Natural killer cell (primary cell): ENCODE data around the gene TUFM. TPM values are rescaled to one million over a fixed set of nuclear protein-coding genes. Genes with fewer than 3 reads are reported as not detected.
"Not testable (repeated sequence)": the region's sequence is repeated elsewhere in the genome, so short reads cannot be mapped to it uniquely, and the experiment has no call there.

ENCODE experiments used
- ATAC-seq, 3 donors: fragments of 150-1000 bp in 2 of 3; fragments of 200-7000 bp in 1 of 3; cut with Tn5 transposase; 1 replicate in 1 of 3; 2 replicates in 2 of 3; pipeline ENCODE4 v1.10.0; 2021; ENCODE audit warnings: mild to moderate bottlenecking in 2 of 3, moderate library complexity in 2 of 3
- DNase-seq, 2 donors: peaks; one replicate each; pipeline versions ENCODE4 v3.0.0 to v3.0.0-alpha.2; 2013 to 2021; ENCODE audit warnings: mixed read lengths in 1 of 2
- H3K27ac ChIP-seq: one replicate; pipeline ENCODE4 v1.5.1; 2013; ENCODE audit warnings: mild to moderate bottlenecking, low read length
- H3K27me3 ChIP-seq: one replicate; pipeline ENCODE4 v1.6.1; 2013; ENCODE audit warnings: low read length; ENCODE audit not compliant: control insufficient read depth, insufficient read depth
- H3K36me3 ChIP-seq: one replicate; pipeline ENCODE4 v1.6.1; 2013; ENCODE audit warnings: low read length; ENCODE audit not compliant: control insufficient read depth, insufficient read depth
- H3K4me1 ChIP-seq: one replicate; pipeline ENCODE4 v1.6.1; 2013; ENCODE audit warnings: low read length; ENCODE audit not compliant: control insufficient read depth, insufficient read depth
- H3K4me3 ChIP-seq: one replicate; pipeline ENCODE4 v1.5.1; 2013; ENCODE audit warnings: low read length
- H3K9me3 ChIP-seq: one replicate; pipeline ENCODE4 v1.6.1; 2013; ENCODE audit warnings: low read length; ENCODE audit not compliant: control insufficient read depth, insufficient read depth
- H3K27ac Mint-ChIP-seq, 2 donors: one replicate each; pipeline ENCODE4 v1.8.0; 2022; ENCODE audit warnings: mild to moderate bottlenecking in 2 of 2, mixed read lengths in 2 of 2, moderate library complexity in 1 of 2
- H3K27me3 Mint-ChIP-seq, 2 donors: one replicate each; pipeline ENCODE4 v1.8.0; 2022; ENCODE audit warnings: low read depth in 2 of 2, mixed read lengths in 2 of 2
- H3K36me3 Mint-ChIP-seq: one replicate; pipeline ENCODE4 v1.8.0; 2022; ENCODE audit warnings: mixed read lengths
- H3K4me1 Mint-ChIP-seq, 2 donors: one replicate each; pipeline ENCODE4 v1.8.0; 2022; ENCODE audit warnings: mixed read lengths in 2 of 2
- H3K4me3 Mint-ChIP-seq: one replicate; pipeline ENCODE4 v1.8.0; 2022; ENCODE audit warnings: mild to moderate bottlenecking, moderate library complexity, mixed read lengths
- H3K9me3 Mint-ChIP-seq, 2 donors: one replicate each; pipeline ENCODE4 v1.8.0; 2022; ENCODE audit warnings: mixed read lengths in 2 of 2
- WGBS: methylation state at CpG from one replicate; pipeline ENCODE4 v1.1.7; 2013; ENCODE audit warnings: missing lambda C conversion rate; ENCODE audit not compliant: insufficient coverage; 5-methylcytosine and 5-hydroxymethylcytosine counted together
- intact Hi-C: fragments of 100-400 bp; cut with micrococcal nuclease; formaldehyde crosslinking; loops from one replicate; pipeline ENCODE4 v1.14.2; 2022
- total RNA-seq, 4 donors: library from RNA; stranded (reverse); fragments of 120-200 nt in 1 of 4; gene quantifications; one replicate each; pipeline versions ENCODE4 v1.2.3 to v1.2.4, GENCODE V29; 2013 to 2022
- TF ChIP-seq, protein P1 (sequence below): fragments of 200-600 bp; IDR thresholded peaks from one replicate; pipeline ENCODE4 v1.8.0; 2022; ENCODE audit warnings: antibody characterized with exemption

TUFM gene
- total RNA-seq, 3 donors from 2014 or later (not counting 1 experiment from before 2014, with no cell fraction given), result 108 to 128 (median 118) TPM

GRCh38 chr16:28802235-28803019 is 43.7 kb downstream of the TUFM start:
- TF ChIP-seq, protein P1, sequence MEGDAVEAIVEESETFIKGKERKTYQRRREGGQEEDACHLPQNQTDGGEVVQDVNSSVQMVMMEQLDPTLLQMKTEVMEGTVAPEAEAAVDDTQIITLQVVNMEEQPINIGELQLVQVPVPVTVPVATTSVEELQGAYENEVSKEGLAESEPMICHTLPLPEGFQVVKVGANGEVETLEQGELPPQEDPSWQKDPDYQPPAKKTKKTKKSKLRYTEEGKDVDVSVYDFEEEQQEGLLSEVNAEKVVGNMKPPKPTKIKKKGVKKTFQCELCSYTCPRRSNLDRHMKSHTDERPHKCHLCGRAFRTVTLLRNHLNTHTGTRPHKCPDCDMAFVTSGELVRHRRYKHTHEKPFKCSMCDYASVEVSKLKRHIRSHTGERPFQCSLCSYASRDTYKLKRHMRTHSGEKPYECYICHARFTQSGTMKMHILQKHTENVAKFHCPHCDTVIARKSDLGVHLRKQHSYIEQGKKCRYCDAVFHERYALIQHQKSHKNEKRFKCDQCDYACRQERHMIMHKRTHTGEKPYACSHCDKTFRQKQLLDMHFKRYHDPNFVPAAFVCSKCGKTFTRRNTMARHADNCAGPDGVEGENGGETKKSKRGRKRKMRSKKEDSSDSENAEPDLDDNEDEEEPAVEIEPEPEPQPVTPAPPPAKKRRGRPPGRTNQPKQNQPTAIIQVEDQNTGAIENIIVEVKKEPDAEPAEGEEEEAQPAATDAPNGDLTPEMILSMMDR, result peak; percentile 49
- H3K4me1 ChIP-seq, H3K36me3 ChIP-seq, intact Hi-C loops, H3K9me3 ChIP-seq, H3K27ac ChIP-seq, H3K27me3 ChIP-seq, H3K27me3 Mint-ChIP-seq, H3K4me3 ChIP-seq, H3K36me3 Mint-ChIP-seq, H3K9me3 Mint-ChIP-seq, H3K4me1 Mint-ChIP-seq: not testable (repeated sequence)
- ATAC-seq (peak; percentile 74 to 90 (median 85)), DNase-seq (peak in 1 of 2 donors; percentile 32)
- WGBS, result no CpG with 5 or more reads among the region's 13 CpGs
- Mint-ChIP-seq H3K4me3 (peak overlapping the region; percentile 81), H3K27ac (peak overlapping the region in 1 of 2 donors; percentile 72)

Other genes starting within 250 kb of the TUFM start
- gene SULT1A2, start 249.3 kb downstream of the TUFM start, total RNA-seq, result under 1 TPM in 1 of 3 donors, not detected in 2; 0.40 TPM
- gene SULT1A1, start 236.3 kb downstream of the TUFM start, total RNA-seq, result 10 to 100 TPM in 1 of 3 donors, 1 to 10 TPM in 2; 5.7 to 15.8 (median 7.8) TPM
- gene NPIPB8, start 208.3 kb downstream of the TUFM start, total RNA-seq, result 1 to 10 TPM in 1 of 3 donors, under 1 TPM in 1, not detected in 1; 0.19 to 3.7 TPM
- gene EIF3C, start 134.9 kb downstream of the TUFM start, total RNA-seq, result 100 to 1,000 TPM; 231 to 288 (median 244) TPM
- gene NPIPB9, start 94.6 kb downstream of the TUFM start, total RNA-seq, result 10 to 100 TPM; 11.7 to 13.7 (median 12.2) TPM
- 100 to 1,000 TPM; 350 to 451 (median 416) TPM for gene ATXN2L, start 23.3 kb downstream of the TUFM start, total RNA-seq
- gene SH2B1, start 17.5 kb upstream of the TUFM start, total RNA-seq, result 100 to 1,000 TPM in 1 of 3 donors, 10 to 100 TPM in 2; 85.4 to 110 (median 91.5) TPM
- 1 to 10 TPM in 2 of 3 donors, under 1 TPM in 1; 0.75 to 2.5 (median 1.3) TPM for gene ATP2A1, start 32.1 kb upstream of the TUFM start, total RNA-seq
- gene RABEP2, start 78.9 kb upstream of the TUFM start, total RNA-seq, result 10 to 100 TPM; 53.4 to 63.4 (median 60.1) TPM
- gene CD19, start 85.6 kb upstream of the TUFM start, total RNA-seq, result 1 to 10 TPM in 1 of 3 donors, under 1 TPM in 2; 0.79 to 2.5 (median 0.96) TPM
- 100 to 1,000 TPM in 2 of 3 donors, 10 to 100 TPM in 1; 87.1 to 132 (median 108) TPM for gene NFATC2IP, start 104.6 kb upstream of the TUFM start, total RNA-seq
- 10 to 100 TPM; 36.0 to 44.3 (median 36.9) TPM for gene SPNS1, start 128.4 kb upstream of the TUFM start, total RNA-seq
- gene LAT, start 138.7 kb upstream of the TUFM start, total RNA-seq, result 100 to 1,000 TPM; 130 to 148 (median 147) TPM